PC-9 (cell line): Measurements from ENCODE around the gene ZNF148.

Experiments used
- CTCF ChIP-seq: fragments of 200-600 bp; sonication (generic); conservative IDR thresholded peaks from 2 replicates; pipeline ENCODE4 v1.6.1; 2017; ENCODE audit warnings: mixed run types, antibody characterized with exemption, mild to moderate bottlenecking, moderate library complexity
- EZH2 ChIP-seq: fragments of 200-600 bp; sonication (generic); IDR thresholded peaks from 2 replicates; pipeline ENCODE4 v1.8.0; 2017; ENCODE audit warnings: antibody characterized with exemption, low read depth

- TF ChIP-seq CTCF (no peak), EZH2 (no peak)
Measured at GRCh38 chr3:125232401-125232800, 142.7 kb downstream of the ZNF148 start.
